Measurements from ENCODE around the gene S1PR4. TPM values are rescaled to one million over a fixed set of nuclear protein-coding genes. Genes with fewer than 3 reads are reported as not detected.

S1PR4 gene
- total and polyA plus RNA-seq, 2 of the 8 experiments (the other 6 are each of a cell fraction or from before 2014, with no cell fraction given), result not detected

DNA sequence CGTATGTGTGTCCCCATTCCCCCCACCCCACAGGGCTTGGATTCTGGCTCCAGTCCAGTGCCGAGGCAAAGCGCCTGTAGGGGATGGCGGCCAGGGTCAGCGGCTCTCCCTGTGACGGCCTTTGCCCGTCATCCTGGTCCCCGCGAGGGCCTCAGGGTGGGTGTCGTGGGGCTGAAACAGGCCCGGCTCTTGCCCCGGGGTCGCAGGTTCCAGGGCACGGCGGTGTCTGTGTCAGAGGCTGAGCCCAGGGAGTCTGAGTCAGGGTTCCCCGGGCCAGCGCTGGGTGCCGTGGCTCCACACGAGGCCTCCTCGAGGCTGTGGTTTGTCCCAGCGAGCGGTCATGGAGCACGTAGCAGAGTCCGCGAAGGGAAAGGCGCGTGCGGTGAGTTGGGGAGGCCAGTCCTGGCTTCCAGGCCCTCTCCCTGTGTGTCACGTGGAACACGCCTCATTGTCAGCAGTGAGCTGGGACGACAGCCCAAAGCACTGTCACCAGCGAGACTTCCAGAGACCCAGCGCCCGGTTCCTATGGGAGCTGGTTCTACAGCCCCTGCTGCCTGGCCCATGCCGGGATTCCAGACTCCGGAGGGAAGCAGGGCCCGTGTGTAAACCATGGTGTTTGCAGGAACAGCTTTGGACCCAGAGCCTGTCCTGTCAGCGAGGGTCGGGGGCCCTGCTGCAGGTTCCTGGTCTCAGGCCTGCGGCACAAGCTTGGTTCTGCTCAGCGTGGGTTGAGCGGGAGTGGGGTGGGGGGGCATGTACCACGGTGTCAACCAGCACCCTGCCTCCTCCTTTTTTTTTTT is 20.5 kb downstream of the S1PR4 start:
- Histone ChIP-seq H2AFZ (ENCODE audit: low read length) (no peak overlapping the region), H4K8ac (ENCODE audit: extremely low read depth, insufficient read depth, low read length) (no peak overlapping the region), H3K14ac (ENCODE audit: insufficient read length) (no peak overlapping the region), H2BK15ac (ENCODE audit: low read length) (no peak overlapping the region), H3K23ac (ENCODE audit: insufficient read length) (no peak overlapping the region), H2BK120ac (replicated peaks; ENCODE audit: low read depth, low read length) (no peak overlapping the region), H2AK5ac (ENCODE audit: low read depth, low read length) (no peak overlapping the region), H3K4me3 (ENCODE audit: extremely low read depth in 1 of 4, insufficient read depth in 2 of 4, low read depth in 3 of 4, low read length in 4 of 4) (no peak overlapping the region), H3K23me2 (ENCODE audit: low read depth, low read length) (no peaks in the 10 kb centered on the region), H3K36me3 (ENCODE audit: control insufficient read depth in 2 of 4, insufficient read depth in 4 of 4, low read length in 3 of 4) (peaks cover 2 to 29% (median 7%) of the 10 kb centered on the region in 4 experiments; a peak in 4 of 8 replicates), H4K91ac (replicated peaks; ENCODE audit: insufficient read length, low read length) (no peak overlapping the region), H4K5ac (ENCODE audit: insufficient read length, low read depth, low read length) (no peak overlapping the region), H3K9me3 (ENCODE audit: insufficient read depth in 2 of 2, low read depth in 1 of 2, low read length in 1 of 2) (no peaks in the 10 kb centered on the region), H3K56ac (replicated peaks; ENCODE audit: insufficient read length, low read depth, low read length) (no peak overlapping the region), H3K4me1 (replicated peaks in 1 of 4; ENCODE audit: control insufficient read depth in 3 of 4, insufficient read depth in 4 of 4, low read length in 3 of 4) (no peaks in the 10 kb centered on the region), H3K27me3 (replicated peaks in 1 of 4; ENCODE audit: control insufficient read depth in 3 of 4, extremely low read depth in 1 of 4, insufficient read depth in 3 of 4, low read length in 3 of 4) (no peaks in the 10 kb centered on the region), H3K79me2 (ENCODE audit: control insufficient read depth in 1 of 2, insufficient read depth in 2 of 2, low read length in 2 of 2) (no peaks in the 10 kb centered on the region), H2BK12ac (ENCODE audit: low read depth, low read length) (no peak overlapping the region), H3K4ac (replicated peaks; ENCODE audit: insufficient read length, low read depth, low read length) (no peak overlapping the region), H4K20me1 (replicated peaks in 1 of 2; ENCODE audit: control insufficient read depth in 1 of 2, insufficient read depth in 2 of 2, low read length in 2 of 2) (peaks cover 4 to 12% of the 10 kb centered on the region in 2 experiments), H2BK20ac (ENCODE audit: low read length) (no peak overlapping the region), H3K79me1 (ENCODE audit: low read depth, low read length) (no peaks in the 10 kb centered on the region), H2BK5ac (ENCODE audit: low read depth, low read length) (no peak overlapping the region), H3K18ac (ENCODE audit: extremely low read depth, low read length) (no peak overlapping the region), H3K27ac (ENCODE audit: low read depth, low read length) (no peak overlapping the region), H3K4me2 (ENCODE audit: insufficient read depth in 1 of 2, low read depth in 2 of 2, low read length in 2 of 2) (no peak overlapping the region), H3K9ac (replicated peaks in 1 of 4; ENCODE audit: extremely low read depth in 1 of 4, low read depth in 3 of 4, low read length in 3 of 4) (no peak overlapping the region)
- FAIRE-seq (no peak), DNase-seq (ENCODE audit: low read depth in 1 of 2, low spot score in 2 of 2) (no peak)
- no peak for TF ChIP-seq POLR2A (IDR thresholded peaks at IDR 0.05; ENCODE audit: control extremely low read depth in 1 of 2, low read depth in 2 of 2, low read length in 2 of 2)
- TF ChIP-seq SIRT6 (IDR thresholded peaks at IDR 0.05; ENCODE audit: low read length), result no peak
- TF ChIP-seq HDAC2 (IDR thresholded peaks at IDR 0.05; ENCODE audit: borderline replicate concordance in 1 of 2, low read depth in 2 of 2, low read length in 2 of 2), result no peak
- TF ChIP-seq KDM1A (IDR thresholded peaks at IDR 0.05; ENCODE audit: borderline replicate concordance, low read length), result no peak
- TF ChIP-seq NANOG (IDR thresholded peaks at IDR 0.05; ENCODE audit: insufficient read depth, low read depth, low read length, poor library complexity, severe bottlenecking), result no peak
- TF ChIP-seq CHD1 (IDR thresholded peaks at IDR 0.05; ENCODE audit: low read depth, low read length), result no peak
- TF ChIP-seq CREB1 (IDR thresholded peaks at IDR 0.05), result no peak
- no peak for TF ChIP-seq BRCA1 (IDR thresholded peaks at IDR 0.05; ENCODE audit: low read depth, low read length)
- WGBS, 2 experiments (ENCODE audit: extremely low coverage in 1 of 2, insufficient coverage in 1 of 2, insufficient read length in 1 of 2, insufficient replicate concordance in 2 of 2, low coverage in 1 of 2, low lambda C conversion rate in 2 of 2, missing lambda C conversion rate in 1 of 2), result 90% methylated on average over 33 of the region's 43 CpGs; no CpG with 5 or more reads in 1 of the 2 experiments
- ChIA-PET POLR2A (ENCODE audit: partially characterized antibody) (interaction anchor here (0.6 to 1.1 kb wide), 2 partner anchors 8 to 13 kb away, joined by 3 read pairs; no protein-coding TSS in a partner anchor), CTCF (ENCODE audit: partially characterized antibody) (interaction anchor here (1.6 to 2.3 kb wide), 2 partner anchors 10 to 124 kb away, joined by 4 to 9 read pairs; no protein-coding TSS in a partner anchor)
